Type B pancreatic cell (in vitro differentiated cells): Measurements from ENCODE around the gene TSR1. TPM values are rescaled to one million over a fixed set of nuclear protein-coding genes. Genes with fewer than 3 reads are reported as not detected.
A peak's percentile ranks its signal among the peaks of the same experiment; 100 is the strongest.

Experiments used
- DNase-seq: peaks from one replicate; pipeline ENCODE4 v3.0.0; 2021; ENCODE audit warnings: mixed read lengths; ENCODE audit not compliant: unreplicated experiment; ENCODE audit errors: extremely low spot score
- H3K27ac Mint-ChIP-seq: 2 replicates; pipeline ENCODE4 v1.8.0; 2021; ENCODE audit warnings: mild to moderate bottlenecking, mixed read lengths
- H3K27me3 Mint-ChIP-seq: 2 replicates; pipeline ENCODE4 v1.8.0; 2021; ENCODE audit warnings: mixed read lengths
- H3K36me3 Mint-ChIP-seq: 2 replicates; pipeline ENCODE4 v1.8.0; 2021; ENCODE audit warnings: mixed read lengths
- H3K4me1 Mint-ChIP-seq: one replicate; pipeline ENCODE4 v1.8.0; 2021; ENCODE audit warnings: mixed read lengths; ENCODE audit not compliant: unreplicated experiment
- H3K4me3 Mint-ChIP-seq: 2 replicates; pipeline ENCODE4 v1.8.0; 2021; ENCODE audit warnings: mild to moderate bottlenecking, mixed read lengths
- H3K9me3 Mint-ChIP-seq: 2 replicates; pipeline ENCODE4 v1.8.0; 2021; ENCODE audit warnings: mixed read lengths
- total RNA-seq: library from RNA; stranded (reverse); gene quantifications from 2 replicates; pipeline ENCODE4 v1.2.1, GENCODE V29; 2021; ENCODE audit warnings: low replicate concordance
- TF ChIP-seq, protein P1 (sequence below): fragments of 200-600 bp; sonication (generic); conservative IDR thresholded peaks from 2 replicates; pipeline ENCODE4 v1.5.0; 2021; ENCODE audit warnings: antibody characterized with exemption, mild to moderate bottlenecking

Gene TSR1
- total RNA-seq, 1 donor from 2014 or later: 40.3 TPM

DNA sequence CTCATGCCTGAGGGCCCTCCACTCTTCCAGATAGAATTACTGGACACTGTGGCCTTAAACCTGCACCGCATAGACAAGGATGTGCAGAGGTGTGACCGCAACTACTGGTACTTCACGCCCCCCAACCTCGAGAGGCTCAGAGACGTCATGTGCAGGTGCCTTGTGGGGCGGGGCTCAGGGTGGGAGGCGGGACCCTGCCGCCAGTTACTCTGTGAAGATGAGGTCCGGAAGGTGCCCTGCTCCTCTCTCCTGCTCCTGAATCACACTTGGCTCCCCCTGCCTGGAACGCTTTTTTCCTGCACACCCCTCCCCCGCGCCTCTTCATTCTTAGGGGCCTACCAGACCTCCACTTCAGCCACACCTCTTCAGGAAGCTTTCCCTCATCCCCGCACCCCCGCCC is 39.9 kb upstream of the TSR1 start:
- no peaks in the 10 kb centered on the region for H3K9me3 Mint-ChIP-seq
- H3K4me1 Mint-ChIP-seq: peaks cover 5% of the 10 kb centered on the region
- no peak for DNase-seq
- no peaks in the 10 kb centered on the region for H3K36me3 Mint-ChIP-seq
- H3K27me3 Mint-ChIP-seq: no peaks in the 10 kb centered on the region
- TF ChIP-seq, protein P1, sequence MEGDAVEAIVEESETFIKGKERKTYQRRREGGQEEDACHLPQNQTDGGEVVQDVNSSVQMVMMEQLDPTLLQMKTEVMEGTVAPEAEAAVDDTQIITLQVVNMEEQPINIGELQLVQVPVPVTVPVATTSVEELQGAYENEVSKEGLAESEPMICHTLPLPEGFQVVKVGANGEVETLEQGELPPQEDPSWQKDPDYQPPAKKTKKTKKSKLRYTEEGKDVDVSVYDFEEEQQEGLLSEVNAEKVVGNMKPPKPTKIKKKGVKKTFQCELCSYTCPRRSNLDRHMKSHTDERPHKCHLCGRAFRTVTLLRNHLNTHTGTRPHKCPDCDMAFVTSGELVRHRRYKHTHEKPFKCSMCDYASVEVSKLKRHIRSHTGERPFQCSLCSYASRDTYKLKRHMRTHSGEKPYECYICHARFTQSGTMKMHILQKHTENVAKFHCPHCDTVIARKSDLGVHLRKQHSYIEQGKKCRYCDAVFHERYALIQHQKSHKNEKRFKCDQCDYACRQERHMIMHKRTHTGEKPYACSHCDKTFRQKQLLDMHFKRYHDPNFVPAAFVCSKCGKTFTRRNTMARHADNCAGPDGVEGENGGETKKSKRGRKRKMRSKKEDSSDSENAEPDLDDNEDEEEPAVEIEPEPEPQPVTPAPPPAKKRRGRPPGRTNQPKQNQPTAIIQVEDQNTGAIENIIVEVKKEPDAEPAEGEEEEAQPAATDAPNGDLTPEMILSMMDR: no peak
- no peak overlapping the region for H3K27ac Mint-ChIP-seq
- H3K4me3 Mint-ChIP-seq: no peak overlapping the region

DNA sequence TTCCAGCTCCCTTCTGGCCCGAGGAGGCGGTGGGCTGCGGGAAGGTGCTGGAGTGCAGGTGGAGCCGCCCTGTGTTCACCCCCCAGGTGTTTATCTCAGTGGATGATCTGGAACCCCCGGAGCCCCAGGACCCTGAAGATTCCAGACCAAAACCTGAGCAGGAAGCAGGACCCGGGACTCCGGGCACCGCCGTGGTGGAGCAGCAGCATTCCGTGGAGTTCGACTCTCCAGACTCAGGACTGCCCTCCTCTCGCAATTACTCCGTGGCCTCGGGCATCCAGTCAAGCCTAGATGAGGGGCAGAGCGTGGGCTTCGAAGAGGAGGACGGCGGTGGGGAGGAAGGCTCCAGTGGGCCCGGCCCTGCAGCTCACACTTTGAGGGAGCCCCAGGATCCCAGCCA is 39.1 kb upstream of the TSR1 start:
- no peak for DNase-seq
- Mint-ChIP-seq H3K4me3 (no peak overlapping the region), H3K27ac (no peak overlapping the region), H3K4me1 (peaks cover 5% of the 10 kb centered on the region), H3K36me3 (no peaks in the 10 kb centered on the region), H3K27me3 (no peaks in the 10 kb centered on the region), H3K9me3 (no peaks in the 10 kb centered on the region)
- TF ChIP-seq, protein P1: no peak

DNA sequence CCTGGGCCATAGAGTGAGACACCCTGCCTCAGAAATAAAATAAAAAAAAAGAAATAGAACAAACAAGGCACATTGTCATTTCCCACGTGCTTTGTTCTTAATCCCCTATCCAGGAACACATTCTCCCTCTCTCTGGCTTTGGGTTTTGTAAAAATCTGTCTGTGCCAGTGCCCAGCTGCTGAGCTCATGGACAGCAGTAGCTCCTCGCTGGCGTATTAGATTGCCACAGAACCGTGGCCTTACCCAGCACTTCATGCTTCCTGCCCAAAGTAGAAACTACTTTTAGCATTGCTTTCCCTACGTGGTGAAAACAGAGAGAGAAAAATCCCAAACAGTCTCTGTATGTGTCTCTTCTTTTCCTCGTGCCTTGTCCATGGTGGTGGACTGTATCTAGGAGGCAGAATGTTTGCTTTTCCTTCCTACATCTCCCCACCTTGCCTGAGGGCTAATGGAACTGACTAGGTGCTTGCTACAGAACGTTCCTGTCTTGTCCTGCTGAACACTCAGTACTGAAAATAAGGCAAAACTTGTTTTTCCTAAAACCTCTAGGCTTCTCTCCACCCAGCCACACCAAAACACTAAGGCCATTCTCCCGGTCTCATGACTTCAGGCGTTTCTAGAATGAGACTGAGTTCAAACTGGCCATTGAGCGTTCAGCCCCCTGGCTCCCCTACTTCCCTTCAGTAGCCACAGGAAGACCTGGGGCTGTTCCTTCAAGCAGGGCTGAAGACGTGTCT is 38.5 kb upstream of the TSR1 start:
- peaks cover 5% of the 10 kb centered on the region for H3K4me1 Mint-ChIP-seq
- TF ChIP-seq, protein P1: no peak
- no peaks in the 10 kb centered on the region for H3K36me3 Mint-ChIP-seq
- no peak overlapping the region for H3K4me3 Mint-ChIP-seq
- no peaks in the 10 kb centered on the region for H3K27me3 Mint-ChIP-seq
- DNase-seq: no peak
- no peaks in the 10 kb centered on the region for H3K9me3 Mint-ChIP-seq
- H3K27ac Mint-ChIP-seq: peak overlapping the region; percentile 56

GRCh38 chr17:2373179-2373578 is 36.9 kb upstream of the TSR1 start:
- Mint-ChIP-seq H3K27me3 (no peaks in the 10 kb centered on the region), H3K4me3 (no peak overlapping the region), H3K4me1 (peaks cover 5% of the 10 kb centered on the region), H3K36me3 (no peaks in the 10 kb centered on the region), H3K27ac (no peak overlapping the region), H3K9me3 (no peaks in the 10 kb centered on the region)
- TF ChIP-seq, protein P1: no peak
- DNase-seq: no peak

GRCh38 chr17:2372681-2373080 is 36.4 kb upstream of the TSR1 start:
- TF ChIP-seq, protein P1: no peak

More at GRCh38 chr17:2372681-2373080, 36.4 kb upstream of the TSR1 start:
- no peaks in the 10 kb centered on the region for H3K36me3 Mint-ChIP-seq
- H3K9me3 Mint-ChIP-seq: no peaks in the 10 kb centered on the region
- no peak overlapping the region for H3K4me3 Mint-ChIP-seq
- no peaks in the 10 kb centered on the region for H3K27me3 Mint-ChIP-seq
- no peak for DNase-seq
- H3K4me1 Mint-ChIP-seq: peaks cover 5% of the 10 kb centered on the region
- H3K27ac Mint-ChIP-seq: no peak overlapping the region
